ENCODE measurements around the gene ADAMTS19. TPM values are rescaled to one million over a fixed set of nuclear protein-coding genes. Genes with fewer than 3 reads are reported as not detected.

The ADAMTS19 gene
- total RNA-seq, 1 donor from 2014 or later, result under 0.01 TPM

GRCh38 chr5:129687941-129688340 is 227.8 kb downstream of the ADAMTS19 start:
- no peak for FAIRE-seq
- Histone ChIP-seq H3K36me3 (ENCODE audit: control insufficient read depth, insufficient read depth, low read length) (no peaks in the 10 kb centered on the region), H3K27me3 (ENCODE audit: control insufficient read depth, insufficient read depth, low read length) (no peaks in the 10 kb centered on the region), H3K4me3 (ENCODE audit: low read depth, low read length) (no peak overlapping the region)
- no peak for DNase-seq (ENCODE audit: low read depth)
- TF ChIP-seq CTCF (IDR thresholded peaks at IDR 0.05; ENCODE audit: insufficient read depth, low read length, severe bottlenecking), result no peak

- TF ChIP-seq CTCF (IDR thresholded peaks at IDR 0.05; ENCODE audit: insufficient read depth, low read length, severe bottlenecking), result no peak
- DNase-seq (ENCODE audit: low read depth) (no peak), FAIRE-seq (no peak)
- Histone ChIP-seq H3K36me3 (ENCODE audit: control insufficient read depth, insufficient read depth, low read length) (no peaks in the 10 kb centered on the region), H3K4me3 (ENCODE audit: low read depth, low read length) (no peak overlapping the region), H3K27me3 (ENCODE audit: control insufficient read depth, insufficient read depth, low read length) (no peaks in the 10 kb centered on the region)
These were observed 228.9 kb downstream of the ADAMTS19 start for GRCh38 chr5:129689045-129689444.

- FAIRE-seq (no peak), DNase-seq (ENCODE audit: low read depth) (no peak)
- H3K4me3 ChIP-seq (ENCODE audit: low read depth, low read length), result no peak overlapping the region
- H3K36me3 ChIP-seq (ENCODE audit: control insufficient read depth, insufficient read depth, low read length), result no peaks in the 10 kb centered on the region
- no peaks in the 10 kb centered on the region for H3K27me3 ChIP-seq (ENCODE audit: control insufficient read depth, insufficient read depth, low read length)
- no peak for TF ChIP-seq CTCF (IDR thresholded peaks at IDR 0.05; ENCODE audit: insufficient read depth, low read length, severe bottlenecking)
These were observed 231.1 kb downstream of the ADAMTS19 start for GRCh38 chr5:129691220-129691619.

- TF ChIP-seq CTCF (IDR thresholded peaks at IDR 0.05; ENCODE audit: insufficient read depth, low read length, severe bottlenecking), result no peak
- Histone ChIP-seq H3K4me3 (ENCODE audit: low read depth, low read length) (no peak overlapping the region), H3K36me3 (ENCODE audit: control insufficient read depth, insufficient read depth, low read length) (no peaks in the 10 kb centered on the region), H3K27me3 (ENCODE audit: control insufficient read depth, insufficient read depth, low read length) (no peaks in the 10 kb centered on the region)
- no peak for DNase-seq (ENCODE audit: low read depth)
- FAIRE-seq, result no peak
These were observed 236.5 kb downstream of the ADAMTS19 start for GRCh38 chr5:129696636-129697035.

GRCh38 chr5:129698661-129699060 is 238.6 kb downstream of the ADAMTS19 start:
- DNase-seq (ENCODE audit: low read depth) (no peak), FAIRE-seq (no peak)
- H3K27me3 ChIP-seq (ENCODE audit: control insufficient read depth, insufficient read depth, low read length), result no peaks in the 10 kb centered on the region
- H3K4me3 ChIP-seq (ENCODE audit: low read depth, low read length), result no peak overlapping the region
- no peak for TF ChIP-seq CTCF (IDR thresholded peaks at IDR 0.05; ENCODE audit: insufficient read depth, low read length, severe bottlenecking)
- no peaks in the 10 kb centered on the region for H3K36me3 ChIP-seq (ENCODE audit: control insufficient read depth, insufficient read depth, low read length)

- H3K4me3 ChIP-seq (ENCODE audit: low read depth, low read length), result no peak overlapping the region
- no peaks in the 10 kb centered on the region for H3K27me3 ChIP-seq (ENCODE audit: control insufficient read depth, insufficient read depth, low read length)
- FAIRE-seq (no peak), DNase-seq (ENCODE audit: low read depth) (no peak)
- no peaks in the 10 kb centered on the region for H3K36me3 ChIP-seq (ENCODE audit: control insufficient read depth, insufficient read depth, low read length)
- no peak for TF ChIP-seq CTCF (IDR thresholded peaks at IDR 0.05; ENCODE audit: insufficient read depth, low read length, severe bottlenecking)
These were observed 256.1 kb downstream of the ADAMTS19 start for GRCh38 chr5:129716235-129716634.

All from bronchial epithelial cell (primary cell).